Astrocyte of the spinal cord (primary cell): ENCODE data around the gene DAP.
"Not testable (repeated sequence)": the region's sequence is repeated elsewhere in the genome, so short reads cannot be mapped to it uniquely, and the experiment has no call there.

Experiments
- DNase-seq: peaks from one replicate; pipeline ENCODE4 v3.0.0; 2011; ENCODE audit warnings: low read depth, low spot score
- H3K4me3 ChIP-seq: 2 replicates; pipeline ENCODE4 v1.5.1; 2011; ENCODE audit warnings: low read depth, mild to moderate bottlenecking, low read length, moderate library complexity
- in situ Hi-C: cut with HindIII; loops from 2 replicates; pipeline ENCODE4 v1.10.0; 2017; ENCODE audit warnings: low sequenced_read_pairs
- TF ChIP-seq, protein P1 (sequence below): IDR thresholded peaks from 2 replicates; pipeline ENCODE4 v1.5.1; 2012; ENCODE audit warnings: low read depth, mild to moderate bottlenecking, low read length, inconsistent platforms

The DAP gene

GRCh38 chr5:10644192-10644591, 116.8 kb downstream of the DAP start:
- no peak for DNase-seq
- TF ChIP-seq, protein P1, sequence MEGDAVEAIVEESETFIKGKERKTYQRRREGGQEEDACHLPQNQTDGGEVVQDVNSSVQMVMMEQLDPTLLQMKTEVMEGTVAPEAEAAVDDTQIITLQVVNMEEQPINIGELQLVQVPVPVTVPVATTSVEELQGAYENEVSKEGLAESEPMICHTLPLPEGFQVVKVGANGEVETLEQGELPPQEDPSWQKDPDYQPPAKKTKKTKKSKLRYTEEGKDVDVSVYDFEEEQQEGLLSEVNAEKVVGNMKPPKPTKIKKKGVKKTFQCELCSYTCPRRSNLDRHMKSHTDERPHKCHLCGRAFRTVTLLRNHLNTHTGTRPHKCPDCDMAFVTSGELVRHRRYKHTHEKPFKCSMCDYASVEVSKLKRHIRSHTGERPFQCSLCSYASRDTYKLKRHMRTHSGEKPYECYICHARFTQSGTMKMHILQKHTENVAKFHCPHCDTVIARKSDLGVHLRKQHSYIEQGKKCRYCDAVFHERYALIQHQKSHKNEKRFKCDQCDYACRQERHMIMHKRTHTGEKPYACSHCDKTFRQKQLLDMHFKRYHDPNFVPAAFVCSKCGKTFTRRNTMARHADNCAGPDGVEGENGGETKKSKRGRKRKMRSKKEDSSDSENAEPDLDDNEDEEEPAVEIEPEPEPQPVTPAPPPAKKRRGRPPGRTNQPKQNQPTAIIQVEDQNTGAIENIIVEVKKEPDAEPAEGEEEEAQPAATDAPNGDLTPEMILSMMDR: no peak
- no peak overlapping the region for H3K4me3 ChIP-seq
- in situ Hi-C loops: no loop called here

GRCh38 chr5:10642367-10642766, 118.7 kb downstream of the DAP start:
- TF ChIP-seq, protein P1: no peak
- in situ Hi-C loops: no loop called here

GRCh38 chr5:10639846-10640368, 121.1 kb downstream of the DAP start:
- in situ Hi-C loops: no loop called here
- no peak overlapping the region for H3K4me3 ChIP-seq
- no peak for DNase-seq
- TF ChIP-seq, protein P1: no peak

More at GRCh38 chr5:10642367-10642766, 118.7 kb downstream of the DAP start:
- H3K4me3 ChIP-seq: no peak overlapping the region
- DNase-seq: no peak

GRCh38 chr5:10638723-10639122, 122.3 kb downstream of the DAP start:
- in situ Hi-C loops, DNase-seq, H3K4me3 ChIP-seq: not testable (repeated sequence)

- no peak for DNase-seq
- no peak overlapping the region for H3K4me3 ChIP-seq
- in situ Hi-C loops: no loop called here
- TF ChIP-seq, protein P1: no peak
These were observed 123.1 kb downstream of the DAP start for GRCh38 chr5:10637944-10638343.

DNA sequence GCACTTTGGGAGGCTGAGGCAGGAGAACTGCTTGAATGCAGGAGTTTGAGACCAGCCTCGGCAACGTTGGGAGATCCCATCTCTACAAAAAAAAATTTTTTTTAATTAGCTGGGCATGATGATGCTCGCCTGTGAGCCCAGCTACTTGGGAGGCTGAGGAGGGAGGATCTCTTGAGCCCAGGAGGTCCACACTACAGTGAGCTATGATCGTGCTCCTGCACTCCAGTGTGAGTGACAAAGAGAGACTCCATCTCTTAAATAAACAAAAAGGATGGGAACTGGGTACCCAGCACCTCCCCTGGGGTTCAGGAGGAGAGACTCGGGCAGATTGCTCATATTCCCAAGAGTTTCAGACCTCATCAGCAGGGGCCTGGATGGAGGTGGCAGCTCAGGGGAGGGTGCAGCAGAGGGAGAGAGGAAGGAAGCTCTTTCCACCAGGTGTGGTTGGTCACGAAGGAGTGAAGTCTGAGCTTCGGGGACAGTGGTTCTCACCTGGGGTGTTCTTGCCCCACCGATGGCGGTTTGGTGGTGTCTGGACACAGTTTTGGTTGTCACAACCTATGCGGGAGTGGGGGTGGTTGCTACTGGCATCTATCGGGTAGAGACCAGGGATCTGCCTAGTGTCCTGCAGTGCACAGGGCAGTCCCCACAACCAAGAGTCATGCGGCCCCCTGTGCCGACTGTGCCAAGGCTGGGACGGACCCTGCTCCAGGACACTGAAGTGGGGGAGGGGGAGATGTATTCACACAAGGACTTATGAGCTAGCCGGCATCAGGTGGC, 124.5 kb downstream of the DAP start:
- in situ Hi-C loops: no loop called here
- no peak for DNase-seq
- TF ChIP-seq, protein P1: no peak
- H3K4me3 ChIP-seq: no peak overlapping the region

DNA sequence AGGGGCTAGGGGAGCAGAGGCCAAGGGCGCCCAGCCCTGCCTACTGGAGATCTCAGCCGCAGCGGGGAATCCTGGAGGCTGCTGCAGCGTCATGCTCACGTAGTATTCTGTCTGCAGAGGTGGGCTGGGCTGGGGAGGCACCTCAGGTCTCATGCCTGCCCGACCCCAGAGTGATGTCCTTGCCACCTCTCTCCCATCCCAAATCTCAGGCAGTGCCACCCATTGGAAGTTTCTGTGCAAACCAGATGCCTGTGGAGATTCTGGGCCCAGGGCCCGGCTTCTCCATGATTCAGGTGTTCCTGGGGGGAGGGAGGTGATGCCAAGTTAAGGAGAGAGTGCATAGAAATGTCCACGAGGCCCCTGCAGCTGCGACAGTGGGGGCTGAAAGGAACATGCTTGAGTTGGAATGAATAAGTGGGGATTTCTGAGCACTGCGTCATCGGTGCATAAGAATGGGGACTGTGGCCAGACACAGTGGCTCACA, 125.1 kb downstream of the DAP start:
- DNase-seq: no peak
- TF ChIP-seq, protein P1: no peak
- in situ Hi-C loops: no loop called here
- no peak overlapping the region for H3K4me3 ChIP-seq
